ENCODE results near the gene CNTN1. TPM values are rescaled to one million over a fixed set of nuclear protein-coding genes. Genes with fewer than 3 reads are reported as not detected.

Gene CNTN1
- total RNA-seq, 1 donor = 1.7 TPM

- DNase-seq (ENCODE audit: low read depth) = no peak
- no peak for TF ChIP-seq CTCF (IDR thresholded peaks at IDR 0.05; ENCODE audit: insufficient read depth, low read depth, low read length)
Measured at GRCh38 chr12:40784102-40784501, 91.9 kb downstream of the CNTN1 start.

GRCh38 chr12:40788276-40788675 is 96.0 kb downstream of the CNTN1 start:
- DNase-seq (ENCODE audit: low read depth) = no peak
- H3K4me3 ChIP-seq (ENCODE audit: low read depth, low read length) = no peak overlapping the region
- TF ChIP-seq CTCF (IDR thresholded peaks at IDR 0.05; ENCODE audit: insufficient read depth, low read depth, low read length) = no peak

More at GRCh38 chr12:40784102-40784501, 91.9 kb downstream of the CNTN1 start:
- H3K4me3 ChIP-seq (ENCODE audit: low read depth, low read length) = no peak overlapping the region

DNA sequence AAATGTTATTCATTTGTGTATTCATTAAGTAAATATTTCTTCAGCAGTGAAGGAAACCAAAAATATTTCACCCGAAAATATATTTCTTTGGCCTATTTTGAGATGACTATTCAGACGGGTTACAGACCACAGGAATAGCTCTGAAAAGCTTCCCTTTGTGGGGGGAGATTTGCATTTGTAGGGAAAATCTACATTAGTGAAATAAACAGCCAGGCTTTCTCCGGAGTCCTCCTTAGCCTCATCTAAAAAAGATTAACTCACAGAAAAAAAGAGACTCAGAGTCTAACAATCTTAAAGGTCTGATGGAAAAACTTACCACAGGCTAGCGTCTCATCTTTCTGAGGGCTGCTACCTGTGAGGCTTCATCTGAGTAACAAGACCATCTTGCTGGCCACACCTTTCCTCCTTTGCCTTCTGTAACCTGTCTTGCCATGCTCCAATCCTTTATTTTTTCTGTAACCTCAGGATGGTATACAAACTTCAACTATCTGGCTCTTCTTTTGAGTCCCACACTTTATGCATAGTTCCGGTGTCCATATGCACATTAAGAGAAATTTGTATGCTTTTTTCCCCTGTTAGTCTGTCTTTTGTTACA is 100.7 kb downstream of the CNTN1 start:
- DNase-seq (ENCODE audit: low read depth) = no peak

DNA sequence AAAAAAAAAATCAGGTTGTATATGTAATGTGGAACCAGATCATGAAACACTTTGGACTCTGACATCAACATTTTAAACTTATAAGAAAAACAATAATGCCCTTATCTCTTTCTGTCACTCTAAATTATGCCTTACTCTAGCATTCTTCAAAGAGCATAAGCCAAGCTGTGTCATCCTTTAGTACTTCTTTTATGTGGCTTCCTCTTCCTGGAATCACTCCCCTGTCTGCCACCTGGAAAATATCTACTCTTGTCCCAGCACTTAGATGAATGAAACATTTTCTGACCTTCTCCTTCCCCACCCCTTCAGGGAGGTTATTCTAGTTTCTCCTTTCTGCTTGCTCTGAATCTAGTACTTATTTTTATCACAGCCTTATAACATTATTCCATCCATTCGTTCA is 101.2 kb downstream of the CNTN1 start:
- TF ChIP-seq CTCF (IDR thresholded peaks at IDR 0.05; ENCODE audit: insufficient read depth, low read depth, low read length) = no peak
- H3K4me3 ChIP-seq (ENCODE audit: low read depth, low read length) = no peak overlapping the region
- no peak for DNase-seq (ENCODE audit: low read depth)

More for the DNA sequence above, 100.7 kb downstream of the CNTN1 start:
- TF ChIP-seq CTCF (IDR thresholded peaks at IDR 0.05; ENCODE audit: insufficient read depth, low read depth, low read length) = no peak
- H3K4me3 ChIP-seq (ENCODE audit: low read depth, low read length) = no peak overlapping the region

GRCh38 chr12:40794087-40794486 is 101.8 kb downstream of the CNTN1 start:
- no peak overlapping the region for H3K4me3 ChIP-seq (ENCODE audit: low read depth, low read length)
- no peak for TF ChIP-seq CTCF (IDR thresholded peaks at IDR 0.05; ENCODE audit: insufficient read depth, low read depth, low read length)
- DNase-seq (ENCODE audit: low read depth) = no peak

GRCh38 chr12:40801082-40801481 is 108.8 kb downstream of the CNTN1 start:
- no peak for TF ChIP-seq CTCF (IDR thresholded peaks at IDR 0.05; ENCODE audit: insufficient read depth, low read depth, low read length)
- no peak for DNase-seq (ENCODE audit: low read depth)
- no peak overlapping the region for H3K4me3 ChIP-seq (ENCODE audit: low read depth, low read length)

DNA sequence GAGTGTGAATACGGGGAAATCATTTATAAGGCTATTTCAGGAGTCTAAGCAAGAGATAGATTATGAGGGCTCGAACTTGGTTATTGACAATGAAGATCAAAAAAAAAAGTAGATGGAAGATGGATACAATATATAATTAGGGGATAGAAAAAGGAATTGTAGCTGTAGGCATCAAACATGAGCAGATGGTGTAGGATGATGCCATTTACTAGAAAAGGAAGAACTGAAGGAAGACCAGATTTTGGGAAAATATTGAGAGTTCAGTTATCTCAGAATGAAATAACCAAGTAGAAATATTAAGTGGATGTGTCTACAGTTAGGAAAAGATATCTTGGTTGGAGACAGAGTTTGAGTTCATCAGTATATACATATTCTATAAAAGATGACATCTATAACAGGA is 109.6 kb downstream of the CNTN1 start:
- TF ChIP-seq CTCF (IDR thresholded peaks at IDR 0.05; ENCODE audit: insufficient read depth, low read depth, low read length) = no peak
- H3K4me3 ChIP-seq (ENCODE audit: low read depth, low read length) = no peak overlapping the region
- DNase-seq (ENCODE audit: low read depth) = no peak

All from fibroblast of villous mesenchyme (primary cell).